Adrenal gland (tissue), 5 donors: ENCODE measurements around the gene PSMD8.

Experiments
- POLR2A ChIP-seq, 2 donors: fragments of 450-650 bp; IDR thresholded peaks; one replicate each; pipeline ENCODE4 v1.6.1; 2017; ENCODE audit warnings: antibody characterized with exemption in 2 of 2, mild to moderate bottlenecking in 2 of 2, moderate library complexity in 1 of 2
- TF ChIP-seq, protein P1 (sequence below), 6 experiments: fragments of 450-650 bp in 4 of 6; fragments of 200-600 bp in 2 of 6; sonication (generic) in 1 of 6; IDR thresholded peaks; 1 replicate in 5 of 6; 2 replicates in 1 of 6; pipeline versions ENCODE4 v1.5.1 to v1.8.0; 2016 to 2021; ENCODE audit warnings: antibody characterized with exemption in 6 of 6, mild to moderate bottlenecking in 2 of 6, moderate library complexity in 1 of 6
- donor health status: DM: no; HTN: no; CAD: no.

DNA sequence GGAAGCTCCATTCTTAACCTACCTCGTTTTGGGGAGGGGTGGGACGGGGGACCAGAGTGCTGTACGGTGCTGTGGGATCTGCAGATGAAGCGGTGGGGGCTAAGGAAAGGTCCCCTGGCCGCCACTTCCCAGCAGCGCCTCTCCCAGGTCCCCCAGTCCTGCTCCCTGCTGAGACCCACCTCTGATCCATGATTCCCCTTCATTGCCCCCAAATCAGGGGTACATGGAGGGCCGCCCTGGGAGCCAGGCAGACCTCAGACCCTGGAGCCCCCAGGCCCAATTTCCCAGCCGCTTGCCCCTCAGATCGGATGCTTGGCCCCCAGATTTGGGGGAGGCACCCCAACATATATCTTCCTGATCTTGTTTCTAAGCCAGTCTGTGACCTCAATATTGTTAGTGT is 24.7 kb downstream of the PSMD8 start:
- TF ChIP-seq, protein P1, sequence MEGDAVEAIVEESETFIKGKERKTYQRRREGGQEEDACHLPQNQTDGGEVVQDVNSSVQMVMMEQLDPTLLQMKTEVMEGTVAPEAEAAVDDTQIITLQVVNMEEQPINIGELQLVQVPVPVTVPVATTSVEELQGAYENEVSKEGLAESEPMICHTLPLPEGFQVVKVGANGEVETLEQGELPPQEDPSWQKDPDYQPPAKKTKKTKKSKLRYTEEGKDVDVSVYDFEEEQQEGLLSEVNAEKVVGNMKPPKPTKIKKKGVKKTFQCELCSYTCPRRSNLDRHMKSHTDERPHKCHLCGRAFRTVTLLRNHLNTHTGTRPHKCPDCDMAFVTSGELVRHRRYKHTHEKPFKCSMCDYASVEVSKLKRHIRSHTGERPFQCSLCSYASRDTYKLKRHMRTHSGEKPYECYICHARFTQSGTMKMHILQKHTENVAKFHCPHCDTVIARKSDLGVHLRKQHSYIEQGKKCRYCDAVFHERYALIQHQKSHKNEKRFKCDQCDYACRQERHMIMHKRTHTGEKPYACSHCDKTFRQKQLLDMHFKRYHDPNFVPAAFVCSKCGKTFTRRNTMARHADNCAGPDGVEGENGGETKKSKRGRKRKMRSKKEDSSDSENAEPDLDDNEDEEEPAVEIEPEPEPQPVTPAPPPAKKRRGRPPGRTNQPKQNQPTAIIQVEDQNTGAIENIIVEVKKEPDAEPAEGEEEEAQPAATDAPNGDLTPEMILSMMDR (IDR thresholded peaks at IDR 0.05): no peak
- no peak for TF ChIP-seq POLR2A (IDR thresholded peaks at IDR 0.05)
